GM21619 (cell line): ENCODE measurements around the gene OXCT2.
"Not testable (repeated sequence)": the region's sequence is repeated elsewhere in the genome, so short reads cannot be mapped to it uniquely, and the experiment has no call there.

Experiments used
- ATAC-seq: cut with Tn5 transposase; IDR thresholded peaks from one replicate; pipeline ENCODE4 v1.9.1; 2021; ENCODE audit not compliant: unreplicated experiment

Gene OXCT2

DNA sequence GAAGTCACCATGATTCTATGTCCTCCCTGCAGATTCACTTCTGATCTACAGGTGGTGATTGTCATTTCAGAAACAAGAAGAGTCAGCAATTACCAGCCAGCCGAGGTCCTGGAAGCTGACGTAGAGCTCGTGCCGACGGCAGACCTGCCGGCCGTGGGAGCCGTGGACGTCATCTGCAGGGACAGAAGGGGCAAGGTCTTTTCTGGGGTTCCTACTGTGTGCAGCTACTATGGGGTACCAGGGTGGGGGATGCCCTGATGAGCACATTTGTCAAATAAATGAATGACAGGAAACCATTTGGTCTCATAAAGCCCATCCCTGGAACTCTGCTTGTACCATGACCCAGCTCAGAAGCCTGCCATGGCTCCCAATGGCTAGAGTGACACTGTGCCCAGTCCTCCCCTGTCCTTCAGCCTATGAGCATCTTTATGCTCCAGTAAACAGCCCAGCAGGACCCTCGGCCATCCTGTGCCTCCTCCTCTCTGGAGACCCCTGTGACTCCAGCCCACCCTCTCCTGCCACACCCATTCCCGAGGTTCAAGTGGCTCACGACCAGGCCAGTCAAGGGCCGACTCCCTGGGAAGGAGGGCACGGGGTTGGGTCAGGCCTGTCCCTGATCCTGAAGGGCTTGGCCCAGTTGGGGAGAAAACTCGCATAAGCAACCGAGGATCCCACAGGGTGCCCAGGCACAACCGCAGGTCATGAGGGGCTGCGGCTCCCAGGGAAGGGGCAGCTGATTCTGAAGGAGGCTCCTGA is 7.4 kb downstream of the OXCT2 start:
- ATAC-seq, result not testable (repeated sequence)

GRCh38 chr1:39762550-39763540 is 8.3 kb downstream of the OXCT2 start:
- no peak for ATAC-seq

DNA sequence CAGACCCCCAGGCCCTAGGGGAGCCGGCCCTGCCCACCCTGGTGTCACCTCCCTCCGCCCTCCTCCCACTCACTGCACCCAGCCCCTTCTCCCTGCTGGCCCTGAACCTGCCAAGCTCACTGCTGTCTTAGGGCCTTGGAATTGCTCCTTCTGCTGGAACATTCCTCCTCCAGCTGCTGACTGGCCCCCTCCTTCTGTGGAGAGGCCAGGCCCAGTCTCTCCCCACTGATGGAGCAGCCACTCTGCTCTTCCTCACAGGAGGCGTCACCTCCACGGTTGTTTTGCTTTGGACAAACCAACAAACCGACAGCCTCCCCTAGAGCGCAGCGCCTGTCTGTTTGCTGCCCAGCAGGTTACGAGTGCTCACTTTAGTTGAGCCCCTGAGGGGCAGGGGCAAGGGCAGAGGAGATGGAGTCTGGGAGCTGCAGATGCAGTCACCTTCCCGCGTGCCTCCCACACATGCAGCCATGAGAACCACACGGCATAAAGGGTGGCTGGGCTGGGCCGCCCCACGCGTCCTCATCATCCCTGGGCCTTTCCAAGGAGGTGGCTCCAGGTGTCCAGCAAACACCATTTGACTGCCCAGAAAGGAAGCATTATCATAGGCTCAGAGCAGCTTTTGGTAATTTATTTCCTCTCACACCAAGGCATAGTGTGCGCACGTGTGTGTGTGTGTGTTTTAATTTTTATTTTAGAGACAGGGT is 9.4 kb downstream of the OXCT2 start:
- no peak for ATAC-seq

GRCh38 chr1:39761016-39761415 is 10.1 kb downstream of the OXCT2 start:
- no peak for ATAC-seq

DNA sequence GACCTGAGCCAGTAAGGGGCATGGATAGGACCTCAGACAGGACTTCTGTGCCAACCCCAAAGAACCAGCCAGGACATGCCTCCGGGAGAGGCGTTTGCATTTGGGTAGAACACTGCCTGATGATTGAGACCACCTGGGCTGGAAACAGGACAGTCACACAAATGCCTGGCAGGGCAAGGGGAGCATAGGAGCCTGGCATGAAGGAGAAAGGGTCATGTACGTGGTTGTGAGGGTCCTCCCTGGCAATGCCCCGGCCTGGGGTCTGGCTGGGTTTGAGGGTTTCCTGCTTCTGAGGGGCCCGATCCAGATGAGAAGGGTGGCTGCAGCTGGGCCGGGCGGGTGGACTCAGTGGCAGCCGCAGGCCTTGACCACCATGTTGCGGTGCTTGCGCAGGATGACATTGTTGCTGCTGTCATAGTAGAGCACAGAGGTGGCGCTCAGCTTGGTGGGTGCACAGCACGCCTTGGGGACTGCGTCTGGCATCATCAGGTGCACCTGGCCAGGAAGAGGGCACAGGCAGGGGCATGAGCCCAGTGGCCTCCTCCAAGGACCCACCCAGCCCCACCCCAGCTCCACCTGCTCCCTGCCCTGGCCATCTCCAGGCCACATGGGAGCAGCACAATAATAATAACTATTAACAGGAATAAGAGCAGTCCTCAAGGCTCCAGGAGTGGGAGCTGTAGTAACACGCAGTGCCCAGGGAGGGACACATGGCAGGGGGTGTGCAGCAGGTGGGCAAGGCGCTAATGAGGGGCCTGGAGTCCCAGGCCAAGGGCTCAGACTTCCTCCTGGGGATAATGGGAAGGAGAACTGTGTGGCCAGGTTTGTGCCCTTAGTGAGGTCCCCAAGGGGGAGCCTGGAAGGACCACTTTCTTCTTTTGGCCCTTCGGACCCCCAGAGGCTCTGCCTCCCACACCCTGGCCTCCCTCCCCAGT is 10.8 kb downstream of the OXCT2 start:
- no peak for ATAC-seq

DNA sequence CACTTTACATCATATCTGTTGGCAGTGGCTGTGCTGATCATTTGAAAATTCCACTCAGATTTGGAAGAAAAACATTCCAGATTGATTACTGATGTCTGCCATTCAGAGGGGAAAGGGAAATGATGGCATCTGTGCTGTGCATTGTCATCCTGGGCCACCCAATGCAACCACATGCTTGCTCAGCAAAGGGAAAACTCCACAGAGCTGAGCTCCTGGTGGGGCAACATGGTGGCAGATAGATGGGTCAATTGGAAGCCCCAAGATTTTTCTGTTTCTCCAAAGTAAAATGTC is 11.8 kb downstream of the OXCT2 start:
- no peak for ATAC-seq

GRCh38 chr1:39758556-39759435 is 12.4 kb downstream of the OXCT2 start:
- no peak for ATAC-seq

- ATAC-seq, result no peak
Measured at GRCh38 chr1:39757501-39757900, 13.6 kb downstream of the OXCT2 start.

DNA sequence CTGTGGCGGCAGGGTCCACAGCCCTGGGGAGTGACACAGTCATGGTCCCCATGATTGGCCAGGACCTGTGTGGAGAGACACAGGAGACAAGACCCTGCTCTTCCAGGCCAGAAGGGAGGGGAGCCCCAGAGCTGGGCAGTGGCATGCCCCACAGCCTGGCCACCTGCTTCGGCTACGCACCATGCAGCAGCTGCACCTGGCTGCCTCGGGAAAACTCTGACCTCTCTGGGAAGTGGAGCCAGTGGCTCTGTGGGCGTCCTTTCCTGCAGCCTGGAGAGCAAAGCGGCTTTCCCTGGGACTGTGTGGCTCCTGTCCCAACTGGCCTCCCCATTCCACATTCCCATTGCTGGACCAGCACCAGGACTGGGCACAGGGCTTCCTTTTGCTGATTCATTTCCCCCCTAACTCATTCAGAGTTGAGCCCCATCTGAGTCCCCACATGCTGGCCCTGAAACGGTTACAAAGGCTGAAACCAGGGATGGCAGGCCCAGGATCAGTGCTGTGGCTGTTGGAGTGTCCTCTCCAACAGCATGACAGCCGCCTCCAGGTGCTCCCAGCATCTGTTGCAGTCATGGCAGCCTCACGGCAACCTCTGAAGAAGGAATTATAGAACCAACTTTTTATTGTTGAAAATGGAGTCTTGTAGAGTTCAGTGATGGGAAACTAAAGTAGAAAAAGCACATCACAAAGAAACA is 15.0 kb downstream of the OXCT2 start:
- ATAC-seq, result no peak

- no peak for ATAC-seq
Measured at GRCh38 chr1:39754906-39755504, 16.1 kb downstream of the OXCT2 start.

GRCh38 chr1:39754026-39754570 is 17.1 kb downstream of the OXCT2 start:
- ATAC-seq, result no peak

DNA sequence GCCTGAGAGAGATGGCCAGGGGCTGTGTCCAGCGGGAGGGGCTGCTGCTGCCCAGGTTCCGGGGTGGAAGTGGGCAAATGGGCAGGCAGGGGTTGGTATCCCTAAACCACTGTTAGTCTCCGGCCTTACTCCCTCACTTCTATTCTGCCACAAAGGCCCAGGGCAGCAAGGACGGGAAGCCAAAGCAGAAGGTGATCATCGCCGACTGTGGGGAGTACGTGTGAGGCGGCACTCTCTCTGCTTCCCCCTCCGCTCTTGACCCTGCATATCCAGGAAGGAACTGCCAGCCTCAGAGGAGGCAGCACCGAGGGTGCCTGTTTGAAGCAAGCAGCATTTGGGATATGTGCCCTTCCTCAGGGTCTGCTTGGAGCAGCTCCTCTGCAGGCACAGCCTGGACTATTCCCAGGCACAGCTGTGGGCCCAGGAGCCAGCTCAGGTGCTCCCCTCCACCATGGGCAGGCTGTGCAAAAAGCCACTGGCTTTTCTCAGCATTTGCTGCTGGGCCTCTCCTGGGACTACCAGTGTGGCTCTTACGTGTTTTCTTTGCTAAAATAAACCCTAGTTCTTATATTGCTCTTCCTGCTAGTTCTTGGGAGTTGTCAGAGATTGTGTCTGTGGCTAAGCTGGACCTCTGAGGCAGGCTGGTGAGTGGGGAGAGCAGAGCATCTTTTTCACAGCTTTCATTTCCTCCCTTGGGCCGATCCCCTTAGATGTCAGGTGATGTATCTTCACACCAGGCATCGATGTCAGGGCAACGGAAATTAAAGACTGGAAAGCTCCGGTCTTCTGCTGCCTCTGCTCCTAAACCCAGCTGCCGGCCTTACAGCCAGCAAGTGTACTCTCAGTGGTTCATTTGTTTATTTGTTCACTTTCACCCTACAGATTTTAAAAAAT is 17.8 kb downstream of the OXCT2 start:
- no peak for ATAC-seq

DNA sequence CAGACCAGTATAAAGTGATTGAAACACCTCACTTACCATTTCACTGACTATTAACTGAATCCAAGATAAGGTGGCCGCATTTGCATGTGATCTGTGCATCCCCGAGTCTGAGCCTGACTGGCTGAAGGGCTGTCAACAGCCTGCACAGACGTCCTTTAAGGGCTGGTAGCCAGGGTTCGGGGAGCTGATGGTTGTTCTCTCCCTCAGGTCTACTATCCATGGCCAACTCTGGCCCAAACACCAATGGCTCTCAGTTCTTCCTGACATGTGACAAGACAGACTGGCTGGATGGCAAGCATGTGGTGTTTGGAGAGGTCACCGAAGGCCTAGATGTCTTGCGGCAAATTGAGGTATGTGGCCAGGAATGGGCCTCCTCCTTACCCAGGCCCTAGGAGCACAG is 18.4 kb downstream of the OXCT2 start:
- no peak for ATAC-seq

GRCh38 chr1:39751595-39751994 is 19.6 kb downstream of the OXCT2 start:
- no peak for ATAC-seq

DNA sequence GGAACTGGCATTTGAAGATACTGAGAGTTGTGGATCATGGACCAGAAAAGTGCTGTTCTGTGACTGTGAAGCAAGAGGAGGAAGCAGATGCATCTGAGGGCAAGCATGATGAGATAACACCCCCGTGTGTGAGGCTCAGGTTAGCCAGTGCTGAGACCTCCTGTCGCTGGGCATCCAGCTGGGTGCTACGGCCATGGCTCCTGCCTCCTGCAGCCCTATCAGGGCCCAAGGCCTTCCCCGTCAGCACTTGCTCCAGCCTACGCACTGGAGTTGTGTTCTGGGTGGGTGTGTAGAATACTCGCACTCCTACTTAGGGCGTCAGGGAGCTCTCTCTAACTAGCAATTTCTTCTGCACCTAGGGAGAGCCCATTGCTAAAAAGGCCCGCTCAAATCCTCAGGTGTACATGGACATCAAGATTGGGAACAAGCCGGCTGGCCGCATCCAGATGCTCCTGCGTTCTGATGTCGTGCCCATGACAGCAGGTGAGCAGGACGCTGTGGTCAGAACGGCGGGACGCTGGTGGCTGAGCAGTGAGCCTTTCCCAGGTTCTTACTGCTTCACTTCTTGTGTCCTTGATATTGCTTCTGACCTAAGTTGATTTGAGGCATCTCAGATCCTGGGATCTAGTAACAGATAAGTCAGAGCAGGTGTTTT is 26.0 kb downstream of the OXCT2 start:
- ATAC-seq, result no peak

- ATAC-seq, result peak; percentile 81
Measured at GRCh38 chr1:39738622-39739366, 32.4 kb downstream of the OXCT2 start, which contains the start of gene PPIE. Gene PPIE, plus strand, starts transcription at chr1:39738882. Its CDS starts 19 bp downstream, at chr1:39738901.
